ENCODE data around the gene ACE. TPM values are rescaled to one million over a fixed set of nuclear protein-coding genes. Genes with fewer than 3 reads are reported as not detected.

Gene ACE
- total RNA-seq, 1 donor from 2014 or later, result 1.0 TPM

- DNase-seq (ENCODE audit: low read depth), result no peak
- TF ChIP-seq CTCF (IDR thresholded peaks at IDR 0.05; ENCODE audit: insufficient read depth, low read depth, low read length) (no peak), EZH2 (IDR thresholded peaks at IDR 0.05; ENCODE audit: insufficient read depth, low read length) (no peak)
- H3K4me3 ChIP-seq (ENCODE audit: insufficient read depth, low read depth, low read length), result no peak overlapping the region
- no peak for FAIRE-seq
- no peaks in the 10 kb centered on the region for H3K79me2 ChIP-seq (ENCODE audit: insufficient read depth, low read length)
- no peaks in the 10 kb centered on the region for H3K36me3 ChIP-seq (ENCODE audit: insufficient read depth, low read length)
- H3K27me3 ChIP-seq (ENCODE audit: insufficient read depth, low read length), result peaks cover 13% of the 10 kb centered on the region
- no peak overlapping the region for H3K4me2 ChIP-seq (ENCODE audit: low read length)
- no peak overlapping the region for H3K27ac ChIP-seq (ENCODE audit: low read depth, low read length)
- H3K9me3 ChIP-seq (ENCODE audit: insufficient read depth, low read depth, low read length), result no peaks in the 10 kb centered on the region
- H2AFZ ChIP-seq (ENCODE audit: low read depth, low read length), result no peak overlapping the region
- no peaks in the 10 kb centered on the region for H3K4me1 ChIP-seq (ENCODE audit: insufficient read depth, low read length)
- Mint-ChIP-seq H3K9me3 (ENCODE audit: unreplicated experiment) (no peaks in the 10 kb centered on the region), H3K27me3 (ENCODE audit: low read depth, unreplicated experiment) (peaks cover 43% of the 10 kb centered on the region), H3K36me3 (ENCODE audit: low read depth, unreplicated experiment) (no peaks in the 10 kb centered on the region), H3K4me1 (ENCODE audit: low read depth, unreplicated experiment) (no peaks in the 10 kb centered on the region), H3K27ac (ENCODE audit: unreplicated experiment) (no peak overlapping the region), H3K4me3 (ENCODE audit: unreplicated experiment) (no peak overlapping the region)
- no peaks in the 10 kb centered on the region for H4K20me1 ChIP-seq (ENCODE audit: insufficient read depth, low read length)
- H3K9ac ChIP-seq (ENCODE audit: low read length), result no peak overlapping the region
Measured at GRCh38 chr17:63531022-63531965, 54.4 kb downstream of the ACE start.

GRCh38 chr17:63533433-63534077, 56.7 kb downstream of the ACE start:
- H3K27ac Mint-ChIP-seq (ENCODE audit: unreplicated experiment), result no peak overlapping the region
- Histone ChIP-seq H3K4me3 (ENCODE audit: insufficient read depth, low read depth, low read length) (no peak overlapping the region), H2AFZ (ENCODE audit: low read depth, low read length) (no peak overlapping the region), H3K4me2 (ENCODE audit: low read length) (no peak overlapping the region), H3K9ac (ENCODE audit: low read length) (no peak overlapping the region), H3K79me2 (ENCODE audit: insufficient read depth, low read length) (no peaks in the 10 kb centered on the region), H3K27ac (ENCODE audit: low read depth, low read length) (no peak overlapping the region), H4K20me1 (ENCODE audit: insufficient read depth, low read length) (no peaks in the 10 kb centered on the region), H3K27me3 (ENCODE audit: insufficient read depth, low read length) (peaks cover 17% of the 10 kb centered on the region), H3K9me3 (ENCODE audit: insufficient read depth, low read depth, low read length) (no peaks in the 10 kb centered on the region), H3K4me1 (ENCODE audit: insufficient read depth, low read length) (peaks cover 7% of the 10 kb centered on the region), H3K36me3 (ENCODE audit: insufficient read depth, low read length) (no peaks in the 10 kb centered on the region)
- no peak for TF ChIP-seq EZH2 (IDR thresholded peaks at IDR 0.05; ENCODE audit: insufficient read depth, low read length)
- TF ChIP-seq CTCF (IDR thresholded peaks at IDR 0.05; ENCODE audit: insufficient read depth, low read depth, low read length), result no peak
- peaks cover 47% of the 10 kb centered on the region for H3K27me3 Mint-ChIP-seq (ENCODE audit: low read depth, unreplicated experiment)
- H3K36me3 Mint-ChIP-seq (ENCODE audit: low read depth, unreplicated experiment), result no peaks in the 10 kb centered on the region
- no peak overlapping the region for H3K4me3 Mint-ChIP-seq (ENCODE audit: unreplicated experiment)
- FAIRE-seq (no peak), DNase-seq (ENCODE audit: low read depth) (no peak)
- H3K4me1 Mint-ChIP-seq (ENCODE audit: low read depth, unreplicated experiment), result no peaks in the 10 kb centered on the region
- H3K9me3 Mint-ChIP-seq (ENCODE audit: unreplicated experiment), result no peaks in the 10 kb centered on the region

All from astrocyte (in vitro differentiated cells and primary cell).